ENCODE data around the gene SLC25A26.

- no peak for TF ChIP-seq FOSL2 (CRISPR knock-in tag; IDR thresholded peaks at IDR 0.05)
- TF ChIP-seq ATF1 (CRISPR knock-in tag; IDR thresholded peaks at IDR 0.05), result no peak
Measured at GRCh38 chr3:66366747-66367146, 145.9 kb downstream of the SLC25A26 start.
